GM10266 (cell line): ENCODE data around the gene TEAD1.

Experiments
- DNase-seq: peaks from one replicate; pipeline ENCODE4 v3.0.0; 2012; ENCODE audit errors: extremely low spot score
- TF ChIP-seq, protein P1 (sequence below): IDR thresholded peaks from 2 replicates; pipeline ENCODE4 v1.5.1; 2012; ENCODE audit warnings: mild to moderate bottlenecking, low read depth; ENCODE audit not compliant: control insufficient read depth, insufficient read depth; ENCODE audit errors: missing control alignments

The TEAD1 gene

DNA sequence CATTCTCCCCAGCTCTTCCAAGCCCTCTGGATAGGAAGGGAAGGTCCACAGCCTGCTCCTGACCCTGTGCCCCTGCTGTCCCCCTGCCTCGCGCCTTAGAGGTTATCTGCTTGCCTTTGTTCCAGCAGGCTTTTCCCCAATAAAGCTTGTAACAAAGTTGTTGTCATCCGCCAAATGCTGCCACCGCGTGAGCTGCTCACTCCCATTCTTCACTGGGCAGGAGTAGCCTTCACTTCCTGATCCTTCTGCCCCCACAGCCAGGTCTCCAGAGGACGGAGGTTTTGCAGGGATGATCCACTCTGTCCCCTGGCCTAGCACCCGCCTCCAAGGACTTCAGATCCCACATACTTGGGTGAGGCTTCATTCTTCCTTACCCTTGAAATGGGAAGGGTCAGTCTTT, 240.9 kb downstream of the TEAD1 start:
- TF ChIP-seq, protein P1, sequence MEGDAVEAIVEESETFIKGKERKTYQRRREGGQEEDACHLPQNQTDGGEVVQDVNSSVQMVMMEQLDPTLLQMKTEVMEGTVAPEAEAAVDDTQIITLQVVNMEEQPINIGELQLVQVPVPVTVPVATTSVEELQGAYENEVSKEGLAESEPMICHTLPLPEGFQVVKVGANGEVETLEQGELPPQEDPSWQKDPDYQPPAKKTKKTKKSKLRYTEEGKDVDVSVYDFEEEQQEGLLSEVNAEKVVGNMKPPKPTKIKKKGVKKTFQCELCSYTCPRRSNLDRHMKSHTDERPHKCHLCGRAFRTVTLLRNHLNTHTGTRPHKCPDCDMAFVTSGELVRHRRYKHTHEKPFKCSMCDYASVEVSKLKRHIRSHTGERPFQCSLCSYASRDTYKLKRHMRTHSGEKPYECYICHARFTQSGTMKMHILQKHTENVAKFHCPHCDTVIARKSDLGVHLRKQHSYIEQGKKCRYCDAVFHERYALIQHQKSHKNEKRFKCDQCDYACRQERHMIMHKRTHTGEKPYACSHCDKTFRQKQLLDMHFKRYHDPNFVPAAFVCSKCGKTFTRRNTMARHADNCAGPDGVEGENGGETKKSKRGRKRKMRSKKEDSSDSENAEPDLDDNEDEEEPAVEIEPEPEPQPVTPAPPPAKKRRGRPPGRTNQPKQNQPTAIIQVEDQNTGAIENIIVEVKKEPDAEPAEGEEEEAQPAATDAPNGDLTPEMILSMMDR = no peak
- DNase-seq = no peak

DNA sequence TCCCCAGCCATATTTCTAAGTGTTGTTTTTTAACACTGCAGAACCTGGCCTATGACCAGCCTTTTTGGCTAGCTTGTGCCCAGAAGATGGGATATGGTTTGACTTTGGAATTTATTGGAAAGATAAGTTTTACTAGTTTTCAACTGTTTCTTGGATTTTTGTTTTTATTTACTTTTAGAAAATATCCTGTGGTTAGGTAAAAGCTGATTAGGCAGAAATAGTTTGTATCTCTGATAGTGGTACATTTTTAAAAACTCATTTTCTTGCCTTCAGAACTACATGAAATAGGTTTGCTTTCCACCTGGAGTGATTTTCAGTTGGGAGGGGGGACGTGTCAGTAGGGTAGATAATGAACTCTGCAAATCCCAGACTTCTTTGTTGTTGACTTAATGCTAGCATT, 243.6 kb downstream of the TEAD1 start:
- TF ChIP-seq, protein P1 = no peak
- DNase-seq = no peak

DNA sequence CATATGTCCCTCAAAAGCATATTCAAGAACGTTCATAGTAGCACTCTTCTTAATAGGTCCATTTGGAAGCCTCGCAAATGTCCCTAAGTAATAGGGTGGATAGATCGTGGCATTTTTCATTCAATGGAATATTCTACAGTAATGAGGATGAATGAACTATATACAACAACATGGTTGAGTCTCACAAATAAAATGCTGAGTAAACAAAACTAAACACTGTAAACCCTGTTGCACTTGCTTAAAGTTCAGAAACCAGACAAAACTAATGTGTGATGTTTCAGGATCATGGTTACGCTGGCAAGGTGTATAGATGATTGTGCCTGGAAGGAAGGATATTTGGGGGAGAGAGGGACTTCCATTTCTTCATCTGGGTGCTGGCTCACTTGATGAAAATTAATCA, 244.4 kb downstream of the TEAD1 start:
- no peak for DNase-seq
- TF ChIP-seq, protein P1 = no peak

DNA sequence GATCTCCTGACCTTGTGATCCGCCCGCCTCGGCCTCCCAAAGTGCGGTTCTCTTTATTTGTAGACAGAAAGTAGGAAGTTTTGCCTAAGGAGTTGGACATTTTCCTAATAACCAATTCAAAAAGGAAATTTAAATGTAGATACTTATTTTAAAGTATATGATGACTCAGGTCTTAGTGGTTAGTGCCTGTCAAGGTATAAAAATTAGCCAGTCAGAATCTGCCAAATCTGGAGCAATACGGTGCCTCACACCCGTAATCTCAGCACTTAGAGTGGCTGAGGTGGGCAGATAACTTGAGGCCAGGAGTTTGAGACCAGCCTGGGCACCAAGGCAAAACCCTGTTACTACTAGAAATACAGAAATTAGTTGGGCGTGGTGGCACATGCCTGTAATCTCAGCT, 248.2 kb downstream of the TEAD1 start:
- TF ChIP-seq, protein P1 = no peak
- DNase-seq = no peak

DNA sequence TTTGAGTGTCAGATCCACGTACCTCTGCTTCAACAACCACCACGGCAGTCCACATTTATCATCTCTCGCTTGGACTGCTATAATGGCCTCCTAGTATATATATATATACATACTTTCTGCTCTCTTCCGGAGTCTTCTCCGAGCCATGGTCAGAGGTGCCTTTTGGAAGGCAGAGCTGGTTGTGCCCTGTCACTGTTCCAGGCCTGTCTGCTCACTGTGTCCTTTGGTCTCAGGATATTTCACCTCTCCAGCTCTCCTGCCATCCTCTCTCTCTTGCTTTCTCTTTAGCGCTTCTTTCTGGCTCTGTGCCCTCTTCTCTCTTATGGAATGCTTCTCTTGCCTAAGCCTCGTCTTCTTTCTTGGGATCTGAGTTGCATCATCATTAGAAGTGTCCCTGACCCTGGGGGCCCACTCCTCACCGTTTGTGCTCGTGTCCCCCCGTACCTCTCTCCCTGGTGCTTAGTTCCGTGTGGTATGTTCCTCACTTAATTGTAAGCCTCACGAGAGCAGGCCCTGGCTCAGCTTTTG, 248.8 kb downstream of the TEAD1 start:
- DNase-seq = no peak
- TF ChIP-seq, protein P1 = no peak

DNA sequence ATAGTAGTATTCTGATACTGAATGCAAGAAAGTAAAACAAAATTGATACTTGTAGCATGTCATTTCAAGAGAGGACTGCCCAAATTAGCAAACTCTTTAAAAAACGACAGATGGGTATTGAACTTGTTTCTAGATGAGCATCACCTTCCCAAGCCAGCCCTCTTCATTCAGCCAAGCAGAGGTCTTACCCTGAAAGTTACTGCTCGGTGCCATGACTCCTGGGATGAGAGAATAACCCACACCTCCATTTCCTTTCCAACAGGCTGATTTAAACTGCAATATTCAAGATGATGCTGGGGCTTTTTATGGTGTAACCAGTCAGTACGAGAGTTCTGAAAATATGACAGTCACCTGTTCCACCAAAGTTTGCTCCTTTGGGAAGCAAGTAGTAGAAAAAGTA, 250.4 kb downstream of the TEAD1 start:
- TF ChIP-seq, protein P1 = no peak
- DNase-seq = no peak

DNA sequence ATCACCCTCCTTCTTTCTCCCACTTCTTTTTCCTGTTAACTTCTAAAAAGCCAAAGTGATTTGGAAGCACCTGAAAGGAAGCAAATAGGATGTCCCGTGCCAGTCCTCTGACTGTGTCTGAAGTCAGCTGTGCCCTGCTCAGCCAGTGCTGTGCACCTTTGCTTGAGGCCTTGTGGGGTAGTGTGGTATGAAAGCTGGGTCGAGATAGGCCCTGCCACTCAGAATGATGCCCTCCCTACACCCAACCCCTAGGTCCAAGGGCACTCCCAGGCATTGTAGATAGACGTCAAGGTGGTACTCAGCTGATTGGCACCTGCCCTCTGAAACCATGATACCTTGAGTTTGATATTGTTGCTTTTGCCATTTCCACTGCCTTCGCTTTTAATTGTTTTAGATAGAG, 251.3 kb downstream of the TEAD1 start:
- no peak for DNase-seq
- TF ChIP-seq, protein P1 = no peak
